Measurements from ENCODE around the gene KLHL41. TPM values are rescaled to one million over a fixed set of nuclear protein-coding genes. Genes with fewer than 3 reads are reported as not detected.

The KLHL41 gene
- total RNA-seq, 6 donors from 2014 or later, result 0.40 to 3.1 (median 1.3) TPM; not detected in 1

DNA sequence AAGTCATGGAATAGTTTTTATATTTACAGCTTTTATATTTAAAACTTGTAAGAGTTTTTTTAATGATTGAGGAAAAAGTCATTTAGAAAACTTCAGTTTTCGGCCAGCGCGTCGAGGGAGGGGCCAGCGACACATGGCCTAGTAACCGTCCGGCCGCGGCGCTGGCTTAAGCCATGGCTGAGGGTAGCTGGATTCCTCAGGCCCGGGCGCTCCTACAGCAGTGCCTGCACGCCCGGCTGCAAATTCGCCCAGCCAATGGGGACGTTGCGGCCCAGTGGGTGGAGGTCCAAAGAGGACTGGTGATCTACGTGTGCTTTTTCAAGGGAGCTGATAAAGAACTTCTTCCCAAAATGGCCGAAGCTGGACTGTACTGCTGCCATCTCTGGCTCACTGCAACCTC is 4.9 kb upstream of the KLHL41 start:
- Histone ChIP-seq H3K27ac (no peak overlapping the region), H3K36me3 (peaks cover 0 to 16% (median 6%) of the 10 kb centered on the region in 4 donors), H3K27me3 (no peaks in the 10 kb centered on the region), H3K4me1 (no peaks in the 10 kb centered on the region), H3K4me3 (no peak overlapping the region), H3K9me3 (no peaks in the 10 kb centered on the region)
- 97 to 99% methylated on average over 19 of the region's 19 CpGs for WGBS, 2 donors
- ATAC-seq (ENCODE audit: low FRiP score in 2 of 2) (no peak), DNase-seq (peak in 1 of 2 donors; percentile 63)
- TF ChIP-seq EP300 (IDR thresholded peaks at IDR 0.05) (no peak), POLR2A (IDR thresholded peaks at IDR 0.05) (no peak)

DNA sequence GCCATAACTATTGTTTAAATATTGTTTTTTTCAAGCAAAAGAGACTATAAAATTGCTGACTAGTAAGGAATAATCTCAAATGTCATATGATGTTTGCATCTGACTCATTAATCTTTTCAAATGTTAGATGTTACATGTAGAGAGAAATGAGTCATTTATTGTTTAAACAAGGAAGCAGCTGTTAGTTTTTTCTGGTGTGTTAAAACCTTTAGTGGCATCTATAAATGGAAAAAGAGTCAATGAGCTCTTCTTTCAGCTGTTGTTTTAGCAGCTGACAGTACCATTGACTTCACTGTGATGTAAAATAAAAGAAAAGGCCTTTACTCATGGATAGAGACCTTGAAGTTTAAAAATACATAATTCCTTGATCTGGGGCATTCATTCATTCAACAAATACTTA is 1.8 kb upstream of the KLHL41 start:
- DNase-seq (no peak), ATAC-seq (ENCODE audit: low FRiP score in 2 of 2) (no peak)
- TF ChIP-seq, protein P1, sequence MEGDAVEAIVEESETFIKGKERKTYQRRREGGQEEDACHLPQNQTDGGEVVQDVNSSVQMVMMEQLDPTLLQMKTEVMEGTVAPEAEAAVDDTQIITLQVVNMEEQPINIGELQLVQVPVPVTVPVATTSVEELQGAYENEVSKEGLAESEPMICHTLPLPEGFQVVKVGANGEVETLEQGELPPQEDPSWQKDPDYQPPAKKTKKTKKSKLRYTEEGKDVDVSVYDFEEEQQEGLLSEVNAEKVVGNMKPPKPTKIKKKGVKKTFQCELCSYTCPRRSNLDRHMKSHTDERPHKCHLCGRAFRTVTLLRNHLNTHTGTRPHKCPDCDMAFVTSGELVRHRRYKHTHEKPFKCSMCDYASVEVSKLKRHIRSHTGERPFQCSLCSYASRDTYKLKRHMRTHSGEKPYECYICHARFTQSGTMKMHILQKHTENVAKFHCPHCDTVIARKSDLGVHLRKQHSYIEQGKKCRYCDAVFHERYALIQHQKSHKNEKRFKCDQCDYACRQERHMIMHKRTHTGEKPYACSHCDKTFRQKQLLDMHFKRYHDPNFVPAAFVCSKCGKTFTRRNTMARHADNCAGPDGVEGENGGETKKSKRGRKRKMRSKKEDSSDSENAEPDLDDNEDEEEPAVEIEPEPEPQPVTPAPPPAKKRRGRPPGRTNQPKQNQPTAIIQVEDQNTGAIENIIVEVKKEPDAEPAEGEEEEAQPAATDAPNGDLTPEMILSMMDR (IDR thresholded peaks at IDR 0.05), result no peak
- TF ChIP-seq POLR2A (IDR thresholded peaks at IDR 0.05) (no peak), EP300 (IDR thresholded peaks at IDR 0.05) (no peak), POLR2AphosphoS5 (IDR thresholded peaks at IDR 0.05) (no peak)
- H3K4me3 ChIP-seq, result no peak overlapping the region
- no peaks in the 10 kb centered on the region for H3K9me3 ChIP-seq
- peaks cover 0 to 1% (median 0%) of the 10 kb centered on the region in 4 donors for H3K4me1 ChIP-seq
- no peaks in the 10 kb centered on the region for H3K27me3 ChIP-seq
- H3K27ac ChIP-seq, result no peak overlapping the region
- H3K36me3 ChIP-seq, result peaks cover 0 to 10% (median 0%) of the 10 kb centered on the region in 4 donors

DNA sequence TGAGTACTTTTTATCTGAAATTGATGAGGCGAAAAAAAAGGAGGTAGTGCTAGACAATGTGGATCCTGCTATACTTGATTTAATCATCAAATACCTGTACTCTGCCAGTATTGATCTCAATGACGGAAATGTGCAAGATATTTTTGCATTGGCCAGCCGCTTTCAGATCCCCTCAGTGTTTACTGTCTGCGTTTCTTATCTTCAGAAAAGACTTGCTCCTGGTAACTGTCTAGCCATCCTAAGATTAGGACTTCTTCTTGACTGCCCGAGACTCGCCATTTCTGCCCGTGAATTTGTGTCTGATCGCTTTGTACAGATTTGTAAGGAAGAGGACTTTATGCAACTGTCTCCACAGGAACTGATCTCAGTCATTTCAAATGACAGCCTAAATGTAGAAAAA is 453 bp downstream of the KLHL41 start:
- Histone ChIP-seq H3K9me3 (no peaks in the 10 kb centered on the region), H3K27me3 (no peaks in the 10 kb centered on the region), H3K36me3 (peaks cover 0 to 3% (median 0%) of the 10 kb centered on the region in 4 donors), H3K4me3 (no peak overlapping the region), H3K27ac (no peak overlapping the region), H3K4me1 (peaks cover 0 to 6% (median 0%) of the 10 kb centered on the region in 4 donors)
- no peak for ATAC-seq (ENCODE audit: low FRiP score in 2 of 2)
- no peak for DNase-seq
- TF ChIP-seq, protein P1 (IDR thresholded peaks at IDR 0.05), result no peak
- no peak for TF ChIP-seq EP300 (IDR thresholded peaks at IDR 0.05)
- TF ChIP-seq POLR2A (IDR thresholded peaks at IDR 0.05), result no peak
- TF ChIP-seq POLR2AphosphoS5 (IDR thresholded peaks at IDR 0.05), result no peak
- WGBS, 2 donors, result 92 to 96% methylated on average over 8 of the region's 8 CpGs

DNA sequence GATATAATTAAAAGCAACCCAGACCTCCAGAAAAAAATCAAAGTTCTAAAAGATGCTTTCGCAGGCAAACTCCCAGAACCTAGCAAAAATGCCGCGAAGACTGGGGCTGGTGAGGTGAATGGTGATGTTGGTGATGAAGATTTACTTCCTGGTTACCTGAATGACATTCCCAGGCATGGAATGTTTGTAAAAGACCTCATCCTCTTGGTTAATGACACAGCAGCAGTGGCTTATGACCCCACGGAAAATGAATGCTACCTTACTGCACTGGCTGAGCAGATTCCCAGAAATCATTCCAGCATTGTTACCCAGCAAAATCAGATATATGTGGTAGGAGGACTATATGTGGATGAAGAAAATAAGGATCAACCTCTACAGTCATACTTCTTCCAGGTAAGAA is 994 bp downstream of the KLHL41 start:
- WGBS, 2 donors, result 95% methylated on average over 4 of the region's 4 CpGs

DNA sequence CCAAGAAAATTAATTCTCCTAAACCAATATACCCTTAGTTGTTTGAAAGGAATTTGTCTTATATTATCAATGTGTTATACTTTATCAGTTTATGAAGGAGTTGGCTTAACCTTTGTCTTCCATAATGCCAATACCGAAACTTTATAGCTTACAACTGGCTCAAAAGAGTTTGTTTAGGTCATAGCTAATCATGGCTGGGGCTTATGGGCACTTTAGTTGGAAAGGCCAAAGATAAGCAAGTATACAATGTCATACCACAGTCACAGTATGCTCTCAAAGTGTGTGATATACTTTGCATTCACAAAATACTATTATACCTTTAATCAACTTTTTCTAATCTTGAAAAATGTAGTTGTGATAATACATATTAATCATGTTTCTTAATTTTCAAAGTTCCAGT is 2.3 kb downstream of the KLHL41 start:
- no peaks in the 10 kb centered on the region for H3K27me3 ChIP-seq
- peaks cover 0 to 6% (median 0%) of the 10 kb centered on the region in 4 donors for H3K4me1 ChIP-seq
- no peaks in the 10 kb centered on the region for H3K9me3 ChIP-seq
- H3K36me3 ChIP-seq, result no peaks in the 10 kb centered on the region
- TF ChIP-seq, protein P1 (IDR thresholded peaks at IDR 0.05), result no peak
- no peak for TF ChIP-seq EP300 (IDR thresholded peaks at IDR 0.05)
- no peak for TF ChIP-seq POLR2AphosphoS5 (IDR thresholded peaks at IDR 0.05)
- TF ChIP-seq POLR2A (IDR thresholded peaks at IDR 0.05), result no peak
- ATAC-seq (ENCODE audit: low FRiP score in 2 of 2) (no peak), DNase-seq (no peak)
- WGBS, 2 donors, result 87 to 100% methylated on average over 1 of the region's 1 CpG
- H3K4me3 ChIP-seq, result no peak overlapping the region
- H3K27ac ChIP-seq, result no peak overlapping the region

More for the DNA sequence above, 994 bp downstream of the KLHL41 start:
- DNase-seq (no peak), ATAC-seq (ENCODE audit: low FRiP score in 2 of 2) (no peak)
- H3K36me3 ChIP-seq, result no peaks in the 10 kb centered on the region
- H3K4me1 ChIP-seq, result peaks cover 0 to 6% (median 0%) of the 10 kb centered on the region in 4 donors
- TF ChIP-seq, protein P1 (IDR thresholded peaks at IDR 0.05), result no peak
- TF ChIP-seq POLR2A (IDR thresholded peaks at IDR 0.05), result no peak
- no peak for TF ChIP-seq EP300 (IDR thresholded peaks at IDR 0.05)
- no peak for TF ChIP-seq POLR2AphosphoS5 (IDR thresholded peaks at IDR 0.05)
- H3K4me3 ChIP-seq, result no peak overlapping the region
- H3K9me3 ChIP-seq, result no peaks in the 10 kb centered on the region
- no peaks in the 10 kb centered on the region for H3K27me3 ChIP-seq
- H3K27ac ChIP-seq, result no peak overlapping the region

Measured in upper lobe of left lung (tissue), 6 donors.